HT1080 (cell line): Measurements from ENCODE around the gene CACNA1G. TPM values are rescaled to one million over a fixed set of nuclear protein-coding genes. Genes with fewer than 3 reads are reported as not detected.

Source experiments
- DNase-seq: peaks from one replicate; pipeline ENCODE4 v3.0.0-alpha.2; 2015; ENCODE audit warnings: low read depth
- total RNA-seq: library from RNA; depleted of rRNA; stranded (reverse); fragments of >200 nt; shearing (Covaris generic); gene quantifications from 2 replicates; pipeline ENCODE4 v1.2.3, GENCODE V29; 2014

The CACNA1G gene
- total RNA-seq, 1 experiment from 2014 or later = 0.40 TPM

GRCh38 chr17:50565402-50566350, 5.2 kb downstream of the CACNA1G start:
- DNase-seq = peak; percentile 50

DNA sequence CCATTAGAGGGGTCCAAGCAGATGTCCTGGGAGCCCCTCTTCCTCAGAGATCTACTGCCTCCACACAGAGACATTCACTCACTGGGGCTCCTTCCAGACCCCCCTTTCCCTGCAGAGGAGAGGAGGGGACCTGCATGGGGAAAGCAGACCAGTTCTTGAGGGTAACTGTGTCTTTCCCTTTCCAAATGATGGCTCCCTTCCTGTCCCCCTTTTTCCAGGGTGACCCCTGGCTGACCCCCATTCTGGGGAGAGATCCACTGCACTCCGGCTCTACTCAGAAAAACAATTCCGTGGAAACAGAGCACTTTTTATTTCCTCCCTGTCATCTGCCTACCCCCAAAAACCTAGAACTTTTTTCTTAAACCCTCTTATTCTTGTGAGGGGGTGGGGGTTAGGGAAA, 6.4 kb downstream of the CACNA1G start:
- DNase-seq = no peak

GRCh38 chr17:50568659-50569058, 8.1 kb downstream of the CACNA1G start:
- no peak for DNase-seq

DNA sequence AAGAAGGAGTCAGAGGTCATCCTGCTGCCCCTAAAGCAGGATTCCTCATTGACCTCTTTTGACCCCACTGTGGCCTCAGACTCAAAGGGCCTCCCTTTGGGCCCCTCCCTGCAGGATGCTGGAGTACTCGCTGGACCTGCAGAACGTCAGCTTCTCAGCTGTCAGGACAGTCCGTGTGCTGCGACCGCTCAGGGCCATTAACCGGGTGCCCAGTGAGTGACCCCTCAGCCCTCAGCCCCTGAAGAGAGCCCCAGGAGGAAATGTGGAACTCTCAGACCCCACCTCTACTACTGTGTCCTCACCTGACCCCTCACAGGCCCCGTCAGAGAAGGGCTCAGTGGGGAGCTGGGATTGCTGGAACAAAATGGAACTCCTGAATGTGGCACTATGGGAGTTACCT, 9.1 kb downstream of the CACNA1G start:
- DNase-seq = no peak

DNA sequence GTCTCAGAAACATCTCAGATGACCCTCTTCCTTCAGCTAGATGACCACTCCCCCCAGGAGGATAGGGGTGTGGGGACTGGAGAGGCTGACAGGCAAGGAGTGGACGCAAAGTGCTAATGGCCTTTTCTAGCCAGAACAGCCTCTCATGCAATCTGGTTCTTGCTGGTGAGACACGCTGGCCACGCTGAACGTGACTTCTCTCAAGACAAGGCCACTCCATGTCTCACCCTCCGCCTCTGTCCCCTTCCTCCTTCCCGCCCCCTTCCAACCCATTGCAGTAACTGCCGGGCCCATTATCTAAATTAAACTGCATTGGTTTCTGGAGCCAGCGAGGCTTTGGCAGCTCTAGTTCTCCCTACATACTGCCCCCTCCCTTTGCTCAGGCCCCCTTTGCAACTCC, 9.5 kb downstream of the CACNA1G start:
- DNase-seq = no peak

DNA sequence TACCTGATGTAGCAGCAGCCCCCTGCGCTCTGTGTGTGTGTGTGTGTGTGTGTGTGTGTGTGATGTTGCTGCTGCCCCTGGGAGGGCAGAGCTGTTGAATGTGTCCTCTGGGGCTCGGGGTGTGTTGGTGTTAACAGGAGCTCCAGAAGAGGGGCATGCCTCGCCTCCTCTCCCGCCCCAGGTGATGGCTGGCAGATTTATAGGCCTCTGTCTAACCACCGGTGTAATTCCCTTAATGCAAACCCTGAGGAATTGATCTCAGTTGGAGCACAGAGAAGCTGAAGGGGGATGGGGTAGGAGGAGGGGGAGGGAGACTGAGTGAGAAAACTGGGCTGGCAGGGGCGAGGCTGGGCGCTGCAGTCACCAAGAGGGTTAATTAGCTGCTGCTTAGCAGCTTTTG, 10.0 kb downstream of the CACNA1G start:
- no peak for DNase-seq

GRCh38 chr17:50571681-50572080, 11.2 kb downstream of the CACNA1G start:
- no peak for DNase-seq

- no peak for DNase-seq
Measured at GRCh38 chr17:50572541-50572940, 12.0 kb downstream of the CACNA1G start.

DNA sequence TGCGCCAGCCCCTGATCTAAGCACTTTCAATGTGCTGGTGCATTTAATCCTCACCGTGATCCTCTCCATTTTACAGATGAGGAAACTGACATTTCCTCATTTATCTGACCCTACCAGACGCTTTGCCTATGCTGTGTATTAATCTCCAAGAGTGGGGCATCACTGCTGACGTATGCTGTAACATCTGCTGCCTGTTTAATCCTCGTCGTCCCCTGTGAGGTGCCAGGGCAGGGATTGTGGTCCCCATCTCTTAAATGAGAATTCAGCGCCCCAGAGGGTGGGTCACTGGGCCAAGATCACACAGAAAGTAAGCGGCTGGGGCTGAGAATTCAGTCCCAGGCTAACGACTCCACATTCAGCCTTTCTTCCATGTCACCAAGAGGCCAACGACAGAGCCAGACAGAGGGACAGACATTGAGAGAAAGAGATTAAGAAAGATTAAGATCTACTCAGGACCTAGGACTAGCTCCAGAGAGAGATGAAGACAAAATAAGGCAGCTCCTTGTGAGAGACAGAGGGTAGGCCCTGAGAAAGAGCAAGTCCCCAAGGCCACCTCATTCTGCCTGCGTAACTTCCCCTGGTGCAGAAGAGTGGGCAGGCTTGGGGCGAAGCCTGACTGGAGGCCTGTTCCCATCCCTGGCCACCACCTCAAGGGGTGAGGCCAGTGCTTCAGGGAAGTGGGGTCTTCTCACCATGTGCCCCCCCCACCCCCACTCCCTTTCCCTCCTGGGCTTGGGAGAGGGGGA, 13.5 kb downstream of the CACNA1G start:
- no peak for DNase-seq

DNA sequence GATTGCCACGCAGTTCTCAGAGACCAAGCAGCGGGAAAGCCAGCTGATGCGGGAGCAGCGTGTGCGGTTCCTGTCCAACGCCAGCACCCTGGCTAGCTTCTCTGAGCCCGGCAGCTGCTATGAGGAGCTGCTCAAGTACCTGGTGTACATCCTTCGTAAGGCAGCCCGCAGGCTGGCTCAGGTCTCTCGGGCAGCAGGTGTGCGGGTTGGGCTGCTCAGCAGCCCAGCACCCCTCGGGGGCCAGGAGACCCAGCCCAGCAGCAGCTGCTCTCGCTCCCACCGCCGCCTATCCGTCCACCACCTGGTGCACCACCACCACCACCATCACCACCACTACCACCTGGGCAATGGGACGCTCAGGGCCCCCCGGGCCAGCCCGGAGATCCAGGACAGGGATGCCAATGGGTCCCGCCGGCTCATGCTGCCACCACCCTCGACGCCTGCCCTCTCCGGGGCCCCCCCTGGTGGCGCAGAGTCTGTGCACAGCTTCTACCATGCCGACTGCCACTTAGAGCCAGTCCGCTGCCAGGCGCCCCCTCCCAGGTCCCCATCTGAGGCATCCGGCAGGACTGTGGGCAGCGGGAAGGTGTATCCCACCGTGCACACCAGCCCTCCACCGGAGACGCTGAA, 15.2 kb downstream of the CACNA1G start:
- DNase-seq = no peak

DNA sequence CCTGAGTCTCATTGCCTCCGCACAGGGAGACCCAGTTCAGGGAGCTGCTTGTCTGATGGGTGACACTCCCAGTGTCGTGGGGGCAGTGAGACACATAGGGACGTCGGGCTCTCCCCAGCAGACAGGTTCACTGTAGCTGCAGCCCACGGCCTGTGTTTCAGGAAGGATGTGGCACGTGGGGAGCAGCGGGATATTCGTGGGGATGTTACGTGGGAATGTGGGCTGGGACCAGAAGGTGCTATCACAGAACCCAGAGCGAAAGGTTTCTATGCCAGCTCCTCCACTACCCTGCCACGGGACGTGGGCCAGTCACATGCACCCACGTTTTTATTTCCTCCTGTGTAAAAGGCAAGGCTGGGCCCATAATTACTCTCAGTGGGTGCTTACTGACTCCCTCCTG, 16.3 kb downstream of the CACNA1G start:
- DNase-seq = no peak

DNA sequence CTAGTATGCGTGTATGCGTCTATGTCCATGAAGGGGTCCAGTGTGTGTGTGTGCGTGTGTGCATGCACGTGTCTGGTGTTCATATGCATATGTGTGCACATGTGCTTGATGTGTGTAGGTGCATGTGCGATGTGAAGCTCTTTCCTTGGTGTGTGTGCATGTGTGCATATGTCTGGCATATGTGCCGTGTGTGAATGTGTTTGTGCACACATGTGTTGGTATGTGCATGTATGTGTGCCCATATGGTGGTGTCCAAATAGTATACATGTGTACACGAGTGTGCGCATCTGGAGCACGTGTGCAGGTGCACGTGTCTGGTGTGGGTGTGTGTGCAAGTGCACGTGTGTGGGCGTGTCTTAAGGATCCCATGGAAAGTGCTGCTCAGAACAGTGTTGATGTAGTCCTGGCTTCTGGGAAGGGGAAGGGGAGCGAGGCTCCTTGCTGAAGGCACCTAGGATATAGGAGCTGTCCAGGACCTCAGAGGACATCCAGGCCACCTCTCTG, 17.0 kb downstream of the CACNA1G start:
- DNase-seq = no peak

DNA sequence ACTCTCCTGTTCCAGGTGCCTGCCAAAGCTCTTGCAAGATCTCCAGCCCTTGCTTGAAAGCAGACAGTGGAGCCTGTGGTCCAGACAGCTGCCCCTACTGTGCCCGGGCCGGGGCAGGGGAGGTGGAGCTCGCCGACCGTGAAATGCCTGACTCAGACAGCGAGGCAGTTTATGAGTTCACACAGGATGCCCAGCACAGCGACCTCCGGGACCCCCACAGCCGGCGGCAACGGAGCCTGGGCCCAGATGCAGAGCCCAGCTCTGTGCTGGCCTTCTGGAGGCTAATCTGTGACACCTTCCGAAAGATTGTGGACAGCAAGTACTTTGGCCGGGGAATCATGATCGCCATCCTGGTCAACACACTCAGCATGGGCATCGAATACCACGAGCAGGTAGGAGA, 17.7 kb downstream of the CACNA1G start:
- no peak for DNase-seq

- DNase-seq = no peak
Measured at GRCh38 chr17:50579399-50579798, 18.9 kb downstream of the CACNA1G start.

DNA sequence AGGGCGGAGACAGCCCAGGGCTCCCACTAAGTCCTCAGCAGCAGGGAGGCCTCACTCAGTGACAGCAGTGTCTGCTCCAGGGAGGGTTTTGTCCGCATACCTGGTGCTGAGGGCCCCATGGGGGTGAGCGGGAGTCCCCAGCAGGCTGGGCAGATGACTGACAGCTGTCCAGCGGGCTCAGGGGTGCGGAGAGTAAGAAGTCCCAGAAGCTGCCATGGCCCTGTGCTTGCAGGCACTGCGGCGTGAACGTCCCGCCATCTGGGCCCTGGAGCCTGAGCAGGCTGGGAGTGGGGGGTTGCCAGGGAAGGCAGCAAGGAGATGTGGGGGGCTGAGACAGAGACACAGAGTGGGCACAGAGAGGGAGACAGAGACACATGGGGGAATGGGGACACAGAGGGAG, 20.1 kb downstream of the CACNA1G start:
- DNase-seq = no peak

DNA sequence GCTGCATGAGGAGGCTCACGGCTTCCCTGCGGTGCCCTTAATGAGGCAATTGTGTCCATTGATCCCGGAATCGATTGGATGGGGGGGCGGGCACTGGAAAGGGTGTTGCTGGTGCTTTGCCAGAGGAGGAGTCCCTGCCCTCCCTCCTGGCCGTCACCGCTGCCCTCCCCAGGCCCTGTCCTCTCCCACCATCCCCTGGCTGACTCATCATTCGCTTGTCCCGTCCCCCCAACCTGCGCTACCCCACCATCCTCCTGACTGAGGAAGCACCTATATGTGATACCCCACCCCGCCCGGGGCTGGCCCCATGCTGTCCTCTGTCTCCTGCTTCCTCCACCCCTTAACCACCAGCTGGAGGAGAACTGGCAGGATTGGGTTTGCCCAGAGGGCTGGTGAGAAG, 20.8 kb downstream of the CACNA1G start:
- no peak for DNase-seq

- no peak for DNase-seq
Measured at GRCh38 chr17:50582741-50583140, 22.2 kb downstream of the CACNA1G start.

DNA sequence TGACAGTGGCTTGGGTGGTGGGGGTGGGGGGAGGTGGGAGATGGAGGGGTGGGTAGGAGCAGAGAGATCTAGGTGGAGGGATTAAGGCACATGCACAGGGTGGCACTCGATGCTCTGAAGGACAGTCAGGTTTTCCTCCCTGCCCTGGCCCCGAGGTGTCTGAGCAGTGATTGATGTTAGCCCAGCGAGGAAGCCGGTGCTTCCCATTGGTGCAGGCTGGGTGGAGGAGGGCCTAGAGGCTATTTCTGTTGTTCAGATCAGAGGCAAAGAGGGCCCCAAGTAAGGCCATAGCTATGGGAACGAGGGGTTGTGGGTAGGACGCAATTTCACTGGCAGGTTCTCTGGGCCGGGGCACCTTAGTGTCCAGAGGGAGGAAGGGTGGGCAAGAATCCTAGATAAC, 23.1 kb downstream of the CACNA1G start:
- DNase-seq = no peak

GRCh38 chr17:50584116-50584515, 23.6 kb downstream of the CACNA1G start:
- DNase-seq = no peak

- DNase-seq = no peak
Measured at GRCh38 chr17:50584749-50585148, 24.2 kb downstream of the CACNA1G start.

- no peak for DNase-seq
Measured at GRCh38 chr17:50585346-50585745, 24.8 kb downstream of the CACNA1G start.

- no peak for DNase-seq
Measured at GRCh38 chr17:50585891-50586290, 25.4 kb downstream of the CACNA1G start.
